BLaER1 treated with 17β-estradiol and CSF1 and Interleukin-3, amounts not matched to agents 10 nM and 100 nM (cell line): ENCODE measurements around the gene CANT1.
A peak's percentile ranks its signal among the peaks of the same experiment; 100 is the strongest.
"Not testable (repeated sequence)": the region's sequence is repeated elsewhere in the genome, so short reads cannot be mapped to it uniquely, and the experiment has no call there.

Experiments used
- H3K27ac ChIP-seq, 11 experiments: shearing (Covaris generic); formaldehyde crosslinking; 2 replicates each; pipeline ENCODE4 v1.8.1; 2022
- H3K27me3 ChIP-seq, 11 experiments: shearing (Covaris generic); formaldehyde crosslinking; 2 replicates each; pipeline ENCODE4 v1.8.1; 2022
- H3K36me3 ChIP-seq, 11 experiments: shearing (Covaris generic); formaldehyde crosslinking; 2 replicates each; pipeline ENCODE4 v1.8.1; 2022
- H3K4me1 ChIP-seq, 10 experiments: shearing (Covaris generic); formaldehyde crosslinking; 2 replicates each; pipeline ENCODE4 v1.8.1; 2022
- H3K4me2 ChIP-seq, 11 experiments: shearing (Covaris generic); formaldehyde crosslinking; 2 replicates each; pipeline ENCODE4 v1.8.1; 2022
- H3K4me3 ChIP-seq, 10 experiments: shearing (Covaris generic); formaldehyde crosslinking; 2 replicates each; pipeline ENCODE4 v1.8.1; 2022
- H3K9ac ChIP-seq, 11 experiments: shearing (Covaris generic); formaldehyde crosslinking; 2 replicates each; pipeline ENCODE4 v1.8.1; 2022
- H3K9me3 ChIP-seq, 11 experiments: shearing (Covaris generic); formaldehyde crosslinking; replicated peaks in 1 of 11; 2 replicates each; pipeline ENCODE4 v1.8.1; 2022
- H4K20me1 ChIP-seq, 11 experiments: shearing (Covaris generic); formaldehyde crosslinking; 2 replicates each; pipeline ENCODE4 v1.8.1; 2022
- Cebpa-rat ChIP-seq, 11 experiments: shearing (Covaris generic); IDR thresholded peaks; 2 replicates each; pipeline ENCODE4 v1.8.1; 2022

The CANT1 gene

DNA sequence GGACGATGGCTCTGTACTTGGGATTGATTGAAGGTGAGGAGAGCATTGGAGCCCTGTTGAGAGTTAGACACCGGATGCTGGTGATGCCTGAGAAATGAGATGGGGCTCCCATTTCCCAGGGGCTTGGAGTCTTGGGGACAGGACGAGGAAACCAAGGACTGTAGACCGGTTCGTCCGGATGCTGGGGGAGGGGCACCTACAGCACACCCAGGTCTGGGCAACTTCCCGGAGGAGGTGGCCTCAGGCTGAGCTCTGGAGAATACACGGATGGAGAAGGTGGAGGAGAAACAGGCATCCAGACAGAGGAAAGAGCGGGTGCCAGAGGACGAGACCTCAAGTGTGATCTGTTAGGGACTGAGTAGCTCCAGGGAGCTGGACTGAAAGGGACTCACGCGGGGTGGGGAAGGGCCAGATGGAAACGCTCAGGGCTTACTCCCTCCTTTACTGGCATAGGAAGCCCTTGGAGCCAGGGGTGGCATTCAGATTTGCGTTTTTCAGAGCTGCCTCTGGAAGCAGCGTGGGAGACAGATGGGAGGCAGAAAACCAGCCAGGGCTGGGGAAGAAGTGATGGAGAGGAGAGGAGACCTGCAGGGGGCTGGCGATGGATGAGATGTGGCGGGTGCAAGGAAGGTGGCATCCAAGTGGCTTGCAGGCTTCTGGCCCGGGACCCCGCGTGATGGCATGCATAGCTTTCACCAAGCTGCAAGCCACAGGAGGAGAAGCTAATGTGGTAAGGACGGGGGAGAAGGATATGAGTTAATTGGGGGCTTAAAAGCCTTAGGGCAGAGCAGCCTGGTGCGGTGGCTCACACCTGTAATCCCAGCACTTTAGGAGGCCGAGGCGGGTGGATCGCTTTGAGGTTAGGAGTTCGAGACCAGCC lies 22.7 kb upstream of the CANT1 start:
- H3K27me3 ChIP-seq, result no peaks in the 10 kb centered on the region
- H3K4me1 ChIP-seq, result peaks cover 43 to 78% (median 67%) of the 10 kb centered on the region in 10 experiments
- no peak overlapping the region for H3K27ac ChIP-seq
- TF ChIP-seq Cebpa-rat (IDR thresholded peaks at IDR 0.05), result no peak
- H4K20me1 ChIP-seq, result peaks cover 0 to 4% (median 0%) of the 10 kb centered on the region in 11 experiments; a peak in 1 of 22 replicates
- no peaks in the 10 kb centered on the region for H3K36me3 ChIP-seq
- H3K4me2 ChIP-seq, result no peak overlapping the region
- no peak overlapping the region for H3K9ac ChIP-seq
- no peak overlapping the region for H3K4me3 ChIP-seq
- H3K9me3 ChIP-seq, result no peaks in the 10 kb centered on the region

DNA sequence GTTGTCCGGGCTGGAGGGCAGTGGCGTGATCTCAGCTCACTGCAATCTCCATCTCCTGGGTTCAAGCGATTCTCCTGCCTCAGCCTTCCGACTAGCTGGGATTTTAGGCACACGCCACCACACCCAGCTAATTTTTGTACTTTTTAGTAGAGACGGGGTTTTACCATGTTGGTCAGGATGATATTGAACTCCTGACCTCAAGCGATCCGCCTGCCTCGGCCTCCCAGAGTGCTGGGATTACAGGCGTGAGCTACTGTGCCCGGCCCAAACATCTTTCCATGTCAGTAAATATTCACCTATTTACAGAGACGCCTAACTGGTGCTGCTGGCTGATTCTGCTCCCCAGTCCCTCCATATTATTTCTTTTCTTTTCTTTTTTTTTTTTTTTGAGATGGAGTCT lies 21.1 kb upstream of the CANT1 start:
- H3K27me3 ChIP-seq, result peaks cover 1 to 12% (median 9%) of the 10 kb centered on the region in 11 experiments; a peak in 20 of 22 replicates
- H3K4me2 ChIP-seq, result peak overlapping the region in 3 of 11 experiments; percentile 7 to 100 (median 24); a peak in 3 of 22 replicates
- peaks cover 46 to 78% (median 66%) of the 10 kb centered on the region in 10 experiments for H3K4me1 ChIP-seq
- not testable (repeated sequence) for H3K36me3 ChIP-seq, H4K20me1 ChIP-seq, H3K4me3 ChIP-seq, H3K9ac ChIP-seq, H3K27ac ChIP-seq, H3K9me3 ChIP-seq

DNA sequence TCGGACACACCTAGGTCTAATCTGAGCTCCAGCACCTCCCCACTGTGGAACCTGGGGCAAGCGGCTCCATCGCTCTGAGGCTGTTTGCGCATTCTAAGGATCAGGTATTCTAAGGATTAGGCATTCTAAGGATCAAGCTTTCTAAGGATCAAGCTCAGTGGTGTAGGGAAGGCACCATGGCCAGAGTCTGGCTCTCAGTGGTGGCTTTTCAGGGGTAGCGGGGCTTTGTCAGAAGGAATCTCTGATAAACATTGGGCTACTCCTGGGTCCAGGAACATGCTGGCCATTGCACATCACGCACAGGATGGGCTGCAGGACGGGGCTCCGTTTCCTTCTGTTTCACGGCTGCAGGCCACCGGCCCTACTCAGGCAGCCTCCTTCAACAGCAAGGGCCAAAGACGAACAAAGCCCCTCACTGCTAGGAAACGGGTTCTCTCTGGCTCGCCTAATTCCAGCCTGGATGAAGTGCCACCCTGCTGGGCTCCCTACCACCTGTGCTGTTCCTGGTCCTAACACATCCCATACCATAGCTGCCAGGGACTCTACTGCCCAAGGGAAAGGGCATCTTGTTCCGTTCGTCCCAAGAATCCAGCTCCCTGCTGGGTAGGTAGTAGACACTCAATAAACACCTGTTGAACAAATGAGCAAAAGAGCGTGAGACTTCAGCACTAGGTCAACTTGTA lies 19.9 kb upstream of the CANT1 start:
- Histone ChIP-seq H4K20me1 (peaks cover 0 to 8% (median 0%) of the 10 kb centered on the region in 11 experiments; a peak in 2 of 22 replicates), H3K4me2 (peak overlapping the region; percentile 27 to 100 (median 46)), H3K36me3 (no peaks in the 10 kb centered on the region), H3K27me3 (peaks cover 13 to 24% (median 21%) of the 10 kb centered on the region in 11 experiments), H3K4me1 (peaks cover 55 to 78% (median 68%) of the 10 kb centered on the region in 10 experiments), H3K27ac (no peak overlapping the region), H3K4me3 (no peak overlapping the region), H3K9ac (0 out of 22 replicates have a peak overlapping the region, but pooled peaks of 1 of the 11 experiments have one; percentile 18), H3K9me3 (no peaks in the 10 kb centered on the region)
- no peak for TF ChIP-seq Cebpa-rat (IDR thresholded peaks at IDR 0.05)

DNA sequence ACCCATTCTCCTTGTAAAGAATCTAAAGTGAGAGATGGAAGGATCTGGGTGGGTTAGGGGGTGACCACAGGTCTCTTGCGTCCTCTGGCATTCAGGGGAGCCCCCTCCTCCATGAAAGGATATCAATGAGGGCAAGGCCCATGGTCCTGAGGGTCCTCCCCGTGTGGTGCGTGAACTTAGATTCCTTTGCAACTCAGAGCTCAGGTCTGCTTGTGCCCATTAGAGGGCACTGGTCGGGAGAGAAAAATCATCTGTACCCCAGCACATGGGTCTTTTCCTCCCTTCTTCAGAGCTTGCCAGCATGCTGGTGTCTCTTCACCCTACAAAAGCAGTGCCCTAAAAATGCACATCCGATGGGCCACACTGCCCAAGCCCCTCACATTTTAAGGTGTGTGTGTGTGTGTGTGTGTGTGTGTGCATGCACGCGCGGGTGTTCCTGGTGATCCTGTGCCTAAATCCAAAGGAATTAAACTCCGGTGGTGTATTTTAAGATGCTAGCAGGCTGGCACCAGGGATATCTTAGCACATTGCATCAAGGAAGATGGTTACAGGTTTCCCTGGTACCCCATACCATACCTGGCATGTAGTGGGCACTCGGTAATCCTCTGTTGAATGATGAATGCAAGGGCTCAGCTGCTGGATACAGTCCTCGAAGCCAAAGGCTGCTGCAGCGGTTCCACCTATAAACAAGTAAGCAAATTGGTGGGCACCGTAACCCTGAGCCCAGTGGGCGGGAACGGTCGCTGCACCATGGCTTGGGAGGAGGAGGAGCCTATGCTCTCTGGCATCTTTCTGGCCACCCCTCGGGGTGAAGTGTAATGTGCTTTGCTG lies 19.1 kb upstream of the CANT1 start:
- no peaks in the 10 kb centered on the region for H3K36me3 ChIP-seq
- H3K9me3 ChIP-seq, result no peaks in the 10 kb centered on the region
- no peak overlapping the region for H3K27ac ChIP-seq
- H3K9ac ChIP-seq, result peak overlapping the region in 2 of 11 experiments; percentile 10 to 24; a peak in 2 of 22 replicates
- no peak overlapping the region for H3K4me3 ChIP-seq
- H4K20me1 ChIP-seq, result peaks cover 0 to 10% (median 0%) of the 10 kb centered on the region in 11 experiments; a peak in 2 of 22 replicates
- peaks cover 63 to 76% (median 69%) of the 10 kb centered on the region in 10 experiments for H3K4me1 ChIP-seq
- no peak for TF ChIP-seq Cebpa-rat (IDR thresholded peaks at IDR 0.05)
- H3K27me3 ChIP-seq, result peaks cover 20 to 31% (median 29%) of the 10 kb centered on the region in 11 experiments
- peak overlapping the region; percentile 78 to 100 (median 88) for H3K4me2 ChIP-seq

DNA sequence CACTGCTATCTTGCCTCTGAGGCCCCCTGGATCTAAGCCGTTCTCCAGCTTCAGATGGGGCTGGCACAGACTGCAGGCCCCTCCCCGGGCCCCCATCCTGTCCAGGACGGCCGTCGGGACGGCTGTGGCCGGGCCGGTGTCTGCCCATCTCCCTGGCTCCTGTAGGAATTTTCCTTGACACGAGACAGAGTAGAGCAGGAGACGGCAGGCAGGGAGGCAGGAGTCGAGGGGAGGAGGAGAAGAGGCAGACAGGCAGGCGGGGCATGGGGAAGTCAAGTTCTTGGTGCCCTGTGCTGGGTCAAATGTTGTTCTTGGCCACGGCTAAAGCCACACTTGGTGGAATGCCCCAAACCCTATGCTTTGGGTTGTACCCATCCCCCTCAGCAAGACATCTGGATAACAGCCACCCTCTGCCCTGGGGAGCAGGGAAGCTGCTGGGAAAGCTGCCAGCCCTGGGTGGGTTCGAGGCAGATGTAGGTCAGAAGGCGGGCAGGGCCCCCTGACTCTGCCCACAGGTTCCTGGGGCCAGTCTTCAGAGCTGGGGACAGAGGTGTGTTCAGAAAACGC lies 18.4 kb upstream of the CANT1 start:
- Histone ChIP-seq H3K4me1 (peaks cover 64 to 76% (median 71%) of the 10 kb centered on the region in 10 experiments), H3K9ac (peak overlapping the region in 3 of 11 experiments; percentile 10 to 27 (median 24); a peak in 6 of 22 replicates), H3K9me3 (no peaks in the 10 kb centered on the region), H4K20me1 (peaks cover 0 to 13% (median 0%) of the 10 kb centered on the region in 11 experiments; a peak in 3 of 22 replicates), H3K27me3 (peaks cover 24 to 38% (median 36%) of the 10 kb centered on the region in 11 experiments), H3K27ac (no peak overlapping the region), H3K4me2 (peak overlapping the region; percentile 78 to 100 (median 88)), H3K4me3 (no peak overlapping the region), H3K36me3 (no peaks in the 10 kb centered on the region)
- TF ChIP-seq Cebpa-rat (IDR thresholded peaks at IDR 0.05), result no peak

DNA sequence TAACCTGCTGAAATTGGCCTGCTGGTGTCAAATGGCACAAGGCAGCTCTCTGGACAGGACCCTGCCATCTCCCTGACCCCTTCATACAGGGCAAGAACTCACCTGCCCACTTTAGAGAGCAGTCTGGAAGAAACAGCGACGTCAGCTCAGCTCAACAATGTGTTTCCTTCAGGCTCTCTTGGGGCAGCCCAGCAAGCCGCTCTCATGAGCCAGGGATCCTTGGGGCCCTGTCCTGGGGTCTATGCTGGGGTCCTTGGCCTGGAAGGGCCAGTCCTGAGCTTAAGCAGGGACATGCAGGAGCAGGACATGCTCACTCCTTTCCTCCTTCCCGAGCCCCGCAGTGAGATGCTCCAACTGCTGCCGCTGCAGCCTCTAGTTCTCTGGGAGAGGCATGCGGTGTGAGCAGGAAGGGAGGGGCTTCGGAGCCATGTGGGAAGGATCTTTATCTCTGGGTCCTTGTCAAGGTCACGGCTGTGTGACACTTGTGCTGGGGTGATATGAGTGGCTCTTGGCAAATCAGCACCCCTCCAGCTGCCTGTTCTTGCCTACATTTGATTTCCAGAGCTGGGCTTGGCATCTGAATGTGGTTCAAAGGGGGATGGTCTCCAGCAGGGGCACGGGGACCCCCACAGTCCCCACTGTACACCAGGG lies 17.8 kb upstream of the CANT1 start:
- 0 out of 22 replicates have a peak overlapping the region, but pooled peaks of 1 of the 11 experiments have one; percentile 0 for H3K27ac ChIP-seq
- no peaks in the 10 kb centered on the region for H3K36me3 ChIP-seq
- H4K20me1 ChIP-seq, result peaks cover 0 to 13% (median 0%) of the 10 kb centered on the region in 11 experiments; a peak in 3 of 22 replicates
- H3K27me3 ChIP-seq, result peaks cover 24 to 43% (median 40%) of the 10 kb centered on the region in 11 experiments
- H3K4me3 ChIP-seq, result no peak overlapping the region
- no peak for TF ChIP-seq Cebpa-rat (IDR thresholded peaks at IDR 0.05)
- H3K9me3 ChIP-seq, result no peaks in the 10 kb centered on the region
- peaks cover 64 to 82% (median 72%) of the 10 kb centered on the region in 10 experiments for H3K4me1 ChIP-seq
- peak overlapping the region in 3 of 11 experiments; percentile 10 to 27 (median 24); a peak in 5 of 22 replicates for H3K9ac ChIP-seq
- H3K4me2 ChIP-seq, result peak overlapping the region; percentile 78 to 100 (median 88)

DNA sequence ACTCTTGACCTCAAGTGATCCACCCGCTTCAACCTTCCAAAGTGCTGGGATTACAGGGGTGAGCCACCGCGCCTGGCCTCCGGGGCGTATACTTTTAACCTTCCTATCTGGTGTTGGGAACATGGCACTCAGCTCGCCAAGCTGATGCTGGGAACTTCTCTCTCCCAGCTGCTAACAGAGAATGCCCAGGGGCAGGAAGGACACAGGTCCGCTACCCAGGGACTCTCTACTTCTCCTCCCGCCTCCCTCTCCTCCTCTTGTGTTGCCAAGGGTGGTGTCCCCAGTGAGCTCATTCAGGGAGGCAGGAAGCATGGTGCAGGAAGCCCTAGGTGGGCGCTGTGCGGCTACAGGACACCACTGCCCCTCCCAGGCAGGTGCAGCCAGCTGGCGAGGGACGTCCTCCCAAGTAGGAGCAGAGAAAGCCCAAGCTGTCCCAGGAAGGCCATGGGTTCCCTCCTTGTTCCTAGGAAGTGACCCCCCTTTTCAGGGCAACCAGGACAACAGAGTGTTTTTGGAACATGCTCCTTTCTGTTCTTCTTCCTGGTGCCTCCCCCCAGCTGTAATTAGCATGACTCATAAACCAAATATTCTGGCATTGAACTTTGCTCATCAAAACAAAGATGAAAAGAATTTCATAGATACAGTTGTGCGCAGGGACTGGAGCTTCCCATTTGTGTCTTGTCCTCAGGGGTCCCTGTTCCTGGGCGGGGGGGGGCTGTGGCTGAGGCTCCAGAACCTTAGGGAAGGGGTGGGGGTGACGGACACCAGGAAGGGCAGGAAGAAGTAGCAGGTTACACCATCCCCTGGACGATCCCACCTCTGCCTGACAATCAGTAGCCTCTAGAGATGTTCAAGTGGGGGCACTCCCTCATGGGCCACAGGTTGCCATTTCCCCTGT lies 17.1 kb upstream of the CANT1 start:
- Histone ChIP-seq H3K4me3 (peak overlapping the region in 1 of 10 experiments; percentile 26; a peak in 1 of 20 replicates), H4K20me1 (peaks cover 0 to 13% (median 0%) of the 10 kb centered on the region in 11 experiments; a peak in 4 of 22 replicates), H3K36me3 (no peaks in the 10 kb centered on the region), H3K4me1 (peaks cover 64 to 87% (median 72%) of the 10 kb centered on the region in 10 experiments), H3K4me2 (peak overlapping the region; percentile 78 to 100 (median 88)), H3K27ac (0 out of 22 replicates have a peak overlapping the region, but pooled peaks of 1 of the 11 experiments have one; percentile 0), H3K9me3 (no peaks in the 10 kb centered on the region), H3K9ac (no peak overlapping the region), H3K27me3 (peaks cover 24 to 45% (median 40%) of the 10 kb centered on the region in 11 experiments)
- TF ChIP-seq Cebpa-rat (IDR thresholded peaks at IDR 0.05), result no peak
